Stimulated activated CD4-positive, alpha-beta T cell treated with anti-CD3 and anti-CD28 coated beads, Interleukin-2, amount 100 ng/mL, for 4 hours (primary cell): ENCODE measurements around the gene STEAP1.
"Not testable (repeated sequence)": the region's sequence is repeated elsewhere in the genome, so short reads cannot be mapped to it uniquely, and the experiment has no call there.

Experiments
- DNase-seq: peaks from one replicate; pipeline ENCODE4 v3.0.0-alpha.2; 2020; ENCODE audit warnings: low read depth

Gene STEAP1

GRCh38 chr7:90153943-90154771 is at the start of gene STEAP1:
Gene STEAP1 (plus strand): TSS chr7:90154469. CDS start chr7:90159789, 5,320 bp downstream.
- peak; percentile 75 for DNase-seq

GRCh38 chr7:90114972-90115371 is 39.3 kb upstream of the STEAP1 start:
- DNase-seq: not testable (repeated sequence)

- DNase-seq: not testable (repeated sequence)
Observed at GRCh38 chr7:90118551-90119177, 35.6 kb upstream of the STEAP1 start.

- peak; percentile 34 for DNase-seq
Observed at GRCh38 chr7:90119178-90119971, 34.9 kb upstream of the STEAP1 start.

- not testable (repeated sequence) for DNase-seq
Observed at GRCh38 chr7:90120205-90120604, 34.1 kb upstream of the STEAP1 start.

GRCh38 chr7:90131746-90132145 is 22.5 kb upstream of the STEAP1 start:
- DNase-seq: not testable (repeated sequence)

GRCh38 chr7:90147079-90147960 is 6.9 kb upstream of the STEAP1 start:
- DNase-seq: not testable (repeated sequence)

- DNase-seq: not testable (repeated sequence)
Observed at GRCh38 chr7:90149428-90149827, 4.8 kb upstream of the STEAP1 start.

- DNase-seq: not testable (repeated sequence)
Observed at GRCh38 chr7:90151884-90152283, 2.4 kb upstream of the STEAP1 start.

- DNase-seq: not testable (repeated sequence)
Observed at GRCh38 chr7:90152642-90153253, 1.5 kb upstream of the STEAP1 start.

- DNase-seq: no peak
Observed at GRCh38 chr7:90155206-90155605, 937 bp downstream of the STEAP1 start.

GRCh38 chr7:90157331-90157730 is 3.1 kb downstream of the STEAP1 start:
- DNase-seq: not testable (repeated sequence)

- not testable (repeated sequence) for DNase-seq
Observed at GRCh38 chr7:90157761-90158350, 3.6 kb downstream of the STEAP1 start.

GRCh38 chr7:90163534-90163933 is 9.3 kb downstream of the STEAP1 start:
- DNase-seq: no peak

- no peak for DNase-seq
Observed at GRCh38 chr7:90165724-90166123, 11.5 kb downstream of the STEAP1 start.

GRCh38 chr7:90166153-90166552 is 11.9 kb downstream of the STEAP1 start:
- DNase-seq: no peak

- DNase-seq: no peak
Observed at GRCh38 chr7:90167361-90167760, 13.1 kb downstream of the STEAP1 start.

GRCh38 chr7:90169891-90170290 is 15.6 kb downstream of the STEAP1 start:
- no peak for DNase-seq

- no peak for DNase-seq
Observed at GRCh38 chr7:90172121-90172520, 17.9 kb downstream of the STEAP1 start.

GRCh38 chr7:90172624-90173023 is 18.4 kb downstream of the STEAP1 start:
- DNase-seq: no peak
